AG08396 (cell line): ENCODE measurements around the gene MBTD1.
"Not testable (repeated sequence)": the region's sequence is repeated elsewhere in the genome, so short reads cannot be mapped to it uniquely, and the experiment has no call there.

Source experiments
- DNase-seq: peaks from one replicate; pipeline ENCODE4 v3.0.0; 2012; ENCODE audit warnings: low spot score, mixed read lengths

The MBTD1 gene

GRCh38 chr17:51255673-51256072 lies 4.2 kb downstream of the MBTD1 start:
- DNase-seq, result no peak

DNA sequence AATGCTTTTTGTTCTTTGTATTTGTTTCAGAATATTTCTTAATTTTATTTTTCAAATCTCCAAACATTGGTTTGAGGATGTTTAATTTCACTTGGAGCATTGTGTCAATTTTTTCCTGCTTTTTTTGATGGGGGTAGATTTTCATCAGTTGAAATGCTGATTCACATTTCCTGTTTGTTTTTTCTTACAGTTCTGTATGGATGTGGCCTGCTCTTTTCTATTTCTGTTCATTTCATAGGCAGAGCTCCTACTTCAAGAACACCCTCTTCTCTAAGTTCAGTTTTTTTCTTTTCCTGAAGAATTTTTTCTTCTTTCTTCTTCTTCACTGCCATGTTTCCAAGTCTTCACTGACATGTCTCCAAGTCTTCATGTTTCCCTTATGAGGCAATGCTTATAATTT lies 8.8 kb downstream of the MBTD1 start:
- DNase-seq, result no peak

GRCh38 chr17:51250314-51250840 lies 9.5 kb downstream of the MBTD1 start:
- DNase-seq, result no peak

- no peak for DNase-seq
Observed at GRCh38 chr17:51245535-51245934, 14.3 kb downstream of the MBTD1 start.

- no peak for DNase-seq
Observed at GRCh38 chr17:51244041-51244440, 15.8 kb downstream of the MBTD1 start.

DNA sequence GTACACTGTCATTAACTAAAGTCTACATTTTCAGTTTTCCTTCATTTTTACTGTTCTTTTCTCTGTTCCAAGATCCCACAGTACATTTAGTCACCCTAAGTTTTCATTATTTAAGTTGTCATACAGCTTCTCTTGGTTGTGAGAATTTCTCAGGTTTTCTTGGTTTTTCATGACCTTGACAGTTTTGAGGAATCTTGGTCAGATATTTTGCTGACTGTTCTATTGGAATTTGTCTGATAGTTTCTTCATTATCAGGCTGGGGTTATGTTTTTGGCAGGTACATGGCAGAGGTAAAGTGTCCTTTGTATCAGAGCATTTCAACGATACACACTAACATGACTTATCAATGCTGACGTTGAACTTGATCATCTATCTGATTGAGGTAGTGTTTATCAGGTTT lies 19.6 kb downstream of the MBTD1 start:
- DNase-seq, result no peak

- no peak for DNase-seq
Observed at GRCh38 chr17:51238255-51238887, 21.5 kb downstream of the MBTD1 start.

DNA sequence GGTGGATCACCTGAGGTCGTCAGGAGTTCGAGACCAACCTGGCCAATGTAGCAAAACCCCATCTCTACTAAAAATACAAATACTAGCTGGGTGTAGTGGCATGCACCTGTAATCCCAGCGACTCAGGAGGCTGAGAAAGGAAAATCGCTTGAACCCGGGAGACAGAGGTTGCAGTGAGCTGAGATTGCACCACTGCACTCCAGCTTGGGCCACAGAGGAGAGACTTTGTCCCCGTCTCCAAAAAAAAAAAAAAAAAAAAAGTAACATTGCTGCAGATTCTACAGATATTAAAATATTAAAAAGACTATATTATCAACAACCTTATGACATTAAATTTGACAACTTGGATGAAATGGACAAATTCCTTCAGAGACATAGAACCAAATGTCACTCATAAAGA lies 25.7 kb downstream of the MBTD1 start:
- no peak for DNase-seq

- no peak for DNase-seq
Observed at GRCh38 chr17:51231999-51232398, 27.9 kb downstream of the MBTD1 start.

GRCh38 chr17:51230306-51230705 lies 29.5 kb downstream of the MBTD1 start:
- no peak for DNase-seq

DNA sequence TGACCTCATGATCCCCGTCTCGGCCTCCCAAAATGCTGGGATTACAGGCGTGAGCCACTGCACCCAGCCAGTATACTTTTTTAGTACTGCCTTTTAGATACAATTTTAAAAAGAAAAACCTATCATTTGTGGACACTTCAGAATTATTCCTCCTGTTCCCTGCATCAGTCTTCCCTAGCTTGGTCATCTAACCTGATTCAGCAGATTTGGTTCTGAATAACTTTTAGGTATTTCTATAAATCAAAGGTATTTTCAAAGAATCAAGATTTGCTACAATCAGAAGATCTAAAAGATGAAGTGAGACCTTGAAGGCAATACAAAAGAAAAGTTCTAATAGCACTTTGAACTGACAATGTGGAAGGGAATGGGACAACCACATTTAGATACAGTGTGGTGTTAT lies 30.0 kb downstream of the MBTD1 start:
- no peak for DNase-seq

DNA sequence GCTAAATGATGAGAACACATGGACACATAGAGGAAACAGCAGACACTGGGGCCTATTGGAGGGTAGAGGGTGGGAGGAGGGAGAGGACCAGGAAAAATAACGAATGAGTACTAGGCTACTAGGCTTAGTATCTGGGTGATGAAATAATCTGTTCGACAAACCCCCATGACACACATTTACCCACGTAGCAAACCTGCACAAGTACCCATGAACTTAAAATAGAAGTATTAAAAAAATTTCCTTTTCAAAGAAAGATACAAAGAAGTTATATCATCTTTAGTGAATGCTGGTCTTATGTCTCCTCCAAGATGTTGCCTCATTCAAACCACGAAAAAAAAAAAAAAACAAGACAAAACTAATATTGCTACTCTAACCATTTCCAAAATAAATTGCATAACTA lies 31.7 kb downstream of the MBTD1 start:
- DNase-seq, result no peak

- DNase-seq, result not testable (repeated sequence)
Observed at GRCh38 chr17:51225523-51225922, 34.3 kb downstream of the MBTD1 start.

DNA sequence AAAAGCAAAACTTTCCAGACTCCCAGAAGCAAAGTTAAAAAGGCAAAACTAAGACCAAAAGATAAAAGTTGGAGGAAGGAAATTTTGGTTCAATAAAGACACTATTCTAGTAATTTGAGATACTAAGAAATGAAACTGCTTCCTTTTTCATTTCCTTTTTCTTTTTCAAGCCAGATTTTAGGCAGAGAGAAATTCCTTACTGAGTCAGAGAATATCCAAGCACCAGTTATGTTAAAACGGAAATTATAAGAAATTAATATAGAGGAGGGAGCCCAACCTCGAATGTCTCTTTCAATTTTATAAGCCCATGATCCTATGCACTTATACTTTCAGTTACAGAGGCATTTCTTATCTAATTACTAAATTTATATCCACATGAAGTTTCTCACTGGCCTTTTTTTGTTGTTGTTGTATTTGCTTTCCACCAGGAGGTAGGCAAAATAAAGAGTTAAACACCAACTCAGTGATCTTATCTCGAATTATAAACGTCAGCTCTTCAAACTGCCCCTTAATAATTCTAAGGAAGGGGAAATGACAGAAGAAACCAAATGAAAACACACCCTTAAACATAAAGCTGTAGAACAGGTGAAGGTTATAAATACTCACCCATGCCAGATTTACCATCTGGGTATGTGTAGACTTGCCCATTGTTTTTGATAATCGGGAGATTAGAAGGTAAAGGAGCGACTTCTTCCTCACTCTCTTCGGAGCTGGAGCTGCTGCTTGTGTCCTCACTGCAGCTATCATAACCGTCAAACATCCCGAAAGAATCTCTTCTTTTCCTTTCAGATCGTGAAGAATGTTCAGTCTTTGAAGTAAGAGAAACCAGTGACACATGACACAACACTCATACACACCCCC lies 35.2 kb downstream of the MBTD1 start:
- DNase-seq, result no peak

DNA sequence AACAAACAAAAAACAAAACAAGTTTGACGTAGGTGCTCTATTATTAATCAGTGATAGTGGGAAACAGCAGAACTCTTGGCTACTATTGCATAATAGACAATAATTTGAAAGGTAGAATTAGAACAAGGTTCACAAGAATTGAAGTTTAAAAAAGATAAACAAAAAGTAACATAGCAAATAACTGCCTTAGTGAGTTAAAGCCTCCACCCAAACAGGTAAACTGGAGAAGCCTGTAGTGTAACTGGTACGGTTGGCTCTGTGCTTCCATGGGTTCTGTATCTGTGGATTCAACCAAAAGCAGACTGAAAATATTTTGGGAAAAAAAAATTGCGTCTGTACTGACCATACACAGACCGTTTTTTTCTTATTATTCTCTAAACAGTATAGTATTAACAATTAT lies 38.5 kb downstream of the MBTD1 start:
- DNase-seq, result no peak

DNA sequence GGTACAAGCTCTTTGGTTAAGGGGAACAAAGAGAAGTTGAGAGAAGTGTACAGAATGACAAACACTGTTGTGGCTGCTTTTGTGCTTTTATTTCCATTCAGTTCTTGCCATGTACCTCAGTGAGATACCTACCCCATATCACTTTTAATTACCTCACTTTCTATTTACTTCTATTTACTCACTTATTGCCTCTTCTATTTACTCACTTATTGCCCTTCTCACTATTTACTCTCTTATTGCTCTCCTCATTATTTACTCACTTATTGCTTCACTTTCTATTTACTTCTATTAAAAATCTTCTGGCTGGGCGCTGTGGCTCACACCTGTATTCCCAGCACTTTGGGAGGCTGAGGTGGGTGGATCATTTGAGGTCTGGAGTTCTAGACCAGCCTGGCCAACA lies 41.9 kb downstream of the MBTD1 start:
- DNase-seq, result no peak

DNA sequence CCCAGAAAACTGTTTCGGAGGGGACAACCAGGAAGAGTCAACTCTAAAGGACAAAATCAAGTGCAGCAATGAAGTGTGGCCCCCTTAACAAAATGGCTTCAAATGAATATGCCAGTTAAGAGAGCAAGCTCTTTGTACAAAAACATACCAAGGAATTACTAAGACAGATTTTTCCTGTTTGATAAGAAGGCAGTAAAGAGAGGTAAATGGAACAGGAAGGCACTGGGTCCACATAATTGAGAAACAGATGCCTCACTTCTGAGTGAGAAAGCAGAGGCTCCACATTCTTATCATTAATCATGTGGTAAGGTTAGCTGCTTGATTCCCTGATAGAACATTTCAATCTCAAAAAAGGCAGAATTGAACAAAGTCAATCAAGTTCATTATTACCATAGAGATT lies 44.9 kb downstream of the MBTD1 start:
- DNase-seq, result no peak

GRCh38 chr17:51203838-51204237 lies 56.0 kb downstream of the MBTD1 start:
- no peak for DNase-seq

DNA sequence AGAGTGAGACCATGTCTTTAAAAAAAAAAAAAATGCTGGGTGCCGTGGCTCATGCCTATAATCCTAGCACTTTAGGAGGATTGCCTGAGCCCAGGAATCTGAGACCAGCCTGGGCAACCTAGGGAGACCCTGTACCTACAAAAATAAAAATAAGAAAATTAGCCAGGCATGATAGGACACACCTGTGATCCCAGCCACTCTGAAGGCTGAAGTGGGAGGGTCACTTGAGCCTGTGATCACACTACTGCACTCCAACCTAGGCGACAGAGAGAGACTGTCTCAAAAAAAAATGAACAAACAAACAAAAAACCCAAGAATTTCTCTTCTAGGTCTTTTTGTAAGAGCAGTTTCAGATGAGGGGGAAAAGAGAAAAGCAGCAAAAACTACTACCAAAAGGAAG lies 59.0 kb downstream of the MBTD1 start:
- DNase-seq, result no peak

DNA sequence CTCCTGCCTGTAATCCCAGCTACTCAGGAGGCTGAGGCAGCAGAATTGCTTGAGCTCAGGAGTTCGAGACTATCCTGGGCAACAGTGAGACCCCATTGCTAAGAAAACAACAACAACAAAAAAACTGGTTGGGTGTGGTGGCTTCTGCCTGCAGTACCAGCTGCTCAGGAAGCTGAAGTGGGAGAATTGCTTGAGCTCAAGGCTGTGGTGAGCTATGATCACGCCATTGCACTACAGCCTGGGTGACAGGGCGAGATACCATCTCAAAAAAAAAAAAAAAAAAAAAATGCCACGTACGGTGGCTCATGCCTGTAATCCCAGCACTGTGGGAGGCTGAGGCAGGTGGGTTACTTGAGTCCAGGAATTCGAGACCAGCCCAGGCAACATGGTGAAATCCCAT lies 59.6 kb downstream of the MBTD1 start:
- no peak for DNase-seq

DNA sequence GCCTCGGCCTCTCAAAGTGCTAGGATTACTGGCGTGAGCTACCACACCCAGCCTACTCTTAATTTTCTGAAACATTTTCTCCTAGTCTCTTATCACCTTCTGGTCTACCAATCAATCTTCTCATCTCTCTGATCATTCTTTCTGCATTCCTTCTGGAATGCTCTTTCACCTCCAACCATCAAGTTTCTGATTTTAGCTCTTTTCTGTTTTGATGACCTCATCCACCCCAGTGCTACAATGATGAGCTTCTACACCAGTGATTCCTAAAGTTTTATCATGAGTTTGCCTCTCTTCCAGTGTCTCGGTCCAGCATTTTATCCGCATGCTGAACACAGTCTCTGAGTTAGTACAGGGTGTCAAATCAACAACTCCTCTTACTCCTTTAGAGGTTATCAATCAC lies 62.1 kb downstream of the MBTD1 start:
- no peak for DNase-seq

DNA sequence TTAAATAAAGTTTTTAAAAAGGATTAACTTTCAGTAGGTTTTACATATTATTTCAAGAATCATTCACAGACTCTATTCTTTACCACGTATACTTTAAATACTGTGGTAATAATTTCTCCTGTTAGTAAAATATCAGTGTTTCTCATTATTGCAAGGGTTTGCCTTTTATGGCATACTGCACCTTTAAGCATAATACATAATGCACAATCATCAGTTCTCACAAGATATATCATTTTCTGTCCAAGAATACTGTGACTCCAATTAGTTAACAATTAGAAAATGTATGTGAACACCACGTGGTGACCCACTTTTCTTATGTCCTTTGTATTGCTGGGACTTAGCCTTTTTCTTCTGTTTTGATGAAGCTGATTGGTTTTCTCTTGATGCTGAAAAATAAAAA lies 68.0 kb downstream of the MBTD1 start:
- DNase-seq, result no peak

DNA sequence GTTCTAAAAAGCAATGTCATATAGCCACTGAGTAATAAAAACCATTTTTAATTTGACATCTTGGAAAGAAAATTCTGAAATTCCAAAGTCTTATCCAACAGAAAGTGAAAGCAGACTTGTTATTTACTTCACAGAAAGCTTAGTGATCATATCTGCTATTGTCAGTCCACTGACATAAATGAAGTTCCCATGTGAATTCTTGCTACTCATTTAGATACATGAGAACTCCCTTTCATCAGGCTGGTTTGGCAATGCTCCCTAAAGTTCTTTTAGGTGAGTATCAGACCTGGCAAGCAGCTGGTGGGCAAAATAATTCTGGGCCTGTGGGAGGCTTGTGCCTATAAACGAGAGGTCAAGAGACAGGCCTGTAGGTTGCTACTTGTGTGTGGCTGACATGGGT lies 70.2 kb downstream of the MBTD1 start:
- no peak for DNase-seq

DNA sequence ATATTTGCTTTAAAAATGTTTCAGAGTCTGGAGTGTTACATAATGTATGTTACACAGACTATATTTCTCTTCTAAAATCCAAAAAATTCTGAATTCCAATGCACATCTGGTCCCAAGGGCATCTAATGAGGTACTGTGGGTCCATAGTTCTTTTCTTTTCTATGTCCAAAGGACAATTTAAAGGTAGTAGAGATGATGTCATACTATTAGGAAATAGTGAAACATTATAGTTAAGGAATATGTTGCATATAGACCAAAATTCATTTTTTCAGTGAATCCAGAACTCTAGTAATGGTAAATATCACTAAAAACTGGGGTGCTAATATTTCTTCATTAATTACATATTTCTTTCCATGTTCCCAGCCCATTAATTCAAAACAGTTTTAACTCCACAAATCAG lies 70.7 kb downstream of the MBTD1 start:
- no peak for DNase-seq
